HEK293T (cell line): Measurements from ENCODE around the gene TRIM63.

Experiments used
- ARNT ChIP-seq: fragments of 450-650 bp; IDR thresholded peaks from 2 replicates; pipeline ENCODE4 v1.6.1; 2017; ENCODE audit warnings: mild to moderate bottlenecking
- BHLHE40 ChIP-seq: fragments of 450-650 bp; IDR thresholded peaks from 2 replicates; pipeline ENCODE4 v1.6.1; 2016; ENCODE audit warnings: mild to moderate bottlenecking, moderate library complexity, borderline replicate concordance
- CTBP1 ChIP-seq: fragments of 450-650 bp; IDR thresholded peaks from 2 replicates; pipeline ENCODE4 v1.6.1; 2016; ENCODE audit warnings: borderline replicate concordance
- FOXA1 ChIP-seq: fragments of 450-650 bp; IDR thresholded peaks from 2 replicates; pipeline ENCODE4 v1.6.1; 2016; ENCODE audit warnings: mild to moderate bottlenecking
- LEF1 ChIP-seq: fragments of 450-650 bp; IDR thresholded peaks from 2 replicates; pipeline ENCODE4 v1.6.1; 2017; ENCODE audit warnings: mild to moderate bottlenecking, borderline replicate concordance
- NFRKB ChIP-seq: fragments of 450-650 bp; IDR thresholded peaks from 2 replicates; pipeline ENCODE4 v1.6.1; 2016; ENCODE audit warnings: mild to moderate bottlenecking, moderate library complexity
- PKNOX1 ChIP-seq: fragments of 450-650 bp; IDR thresholded peaks from 2 replicates; pipeline ENCODE4 v1.6.1; 2016
- SP1 ChIP-seq: fragments of 450-650 bp; IDR thresholded peaks from 2 replicates; pipeline ENCODE4 v1.6.1; 2017
- SUZ12 ChIP-seq: fragments of 450-650 bp; IDR thresholded peaks from 2 replicates; pipeline ENCODE4 v1.6.1; 2016; ENCODE audit warnings: mild to moderate bottlenecking
- TARDBP ChIP-seq: fragments of 450-650 bp; IDR thresholded peaks from 2 replicates; pipeline ENCODE4 v1.6.1; 2016
- ZNF384 ChIP-seq: fragments of 450-650 bp; IDR thresholded peaks from 2 replicates; pipeline ENCODE4 v1.6.1; 2016

GRCh38 chr1:26078286-26079177 is 11.1 kb upstream of the TRIM63 start:
- no peak for TF ChIP-seq BHLHE40
- no peak for TF ChIP-seq PKNOX1
- TF ChIP-seq NFRKB = no peak
- no peak for TF ChIP-seq FOXA1
- no peak for TF ChIP-seq ZNF384
- TF ChIP-seq SP1 = no peak
- TF ChIP-seq TARDBP = no peak
- no peak for TF ChIP-seq LEF1
- no peak for TF ChIP-seq SUZ12
- no peak for TF ChIP-seq CTBP1
- no peak for TF ChIP-seq ARNT
